Subcutaneous adipose tissue (tissue), 4 donors: ENCODE data around the gene MPHOSPH8. TPM values are rescaled to one million over a fixed set of nuclear protein-coding genes. Genes with fewer than 3 reads are reported as not detected.

Experiments
- total RNA-seq, 4 donors: library from RNA; depleted of rRNA; stranded (reverse); fragments of >200 nt; gene quantifications; one replicate each; pipeline ENCODE4 v1.1.0, GENCODE V29; 2016
- TF ChIP-seq, protein P1 (sequence below): fragments of 450-650 bp; IDR thresholded peaks from one replicate; pipeline ENCODE4 v1.5.1; 2016; ENCODE audit warnings: low read depth, mild to moderate bottlenecking, control low read depth, antibody characterized with exemption, moderate library complexity

Gene MPHOSPH8
- total RNA-seq, 4 donors from 2014 or later = 25.8 to 51.4 (median 46.6) TPM

DNA sequence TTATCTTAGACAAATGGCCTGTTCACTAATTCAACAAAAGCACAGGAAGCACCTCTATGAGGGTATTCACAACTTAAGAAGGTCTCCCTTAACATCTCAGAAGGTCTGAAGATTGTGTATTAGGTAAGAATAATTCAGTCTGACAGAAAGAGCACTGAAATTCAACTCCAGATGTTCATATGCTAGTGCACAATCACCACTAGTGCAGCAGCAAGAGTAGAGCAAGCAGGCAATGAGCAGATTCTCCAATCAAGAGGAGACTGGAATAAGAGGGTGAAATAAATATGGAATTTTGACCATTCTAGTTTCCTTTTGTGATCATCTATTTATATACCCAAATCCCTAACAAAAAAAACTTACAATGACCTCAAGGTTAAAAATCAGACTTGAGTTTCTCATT lies 52.0 kb downstream of the MPHOSPH8 start:
- TF ChIP-seq, protein P1, sequence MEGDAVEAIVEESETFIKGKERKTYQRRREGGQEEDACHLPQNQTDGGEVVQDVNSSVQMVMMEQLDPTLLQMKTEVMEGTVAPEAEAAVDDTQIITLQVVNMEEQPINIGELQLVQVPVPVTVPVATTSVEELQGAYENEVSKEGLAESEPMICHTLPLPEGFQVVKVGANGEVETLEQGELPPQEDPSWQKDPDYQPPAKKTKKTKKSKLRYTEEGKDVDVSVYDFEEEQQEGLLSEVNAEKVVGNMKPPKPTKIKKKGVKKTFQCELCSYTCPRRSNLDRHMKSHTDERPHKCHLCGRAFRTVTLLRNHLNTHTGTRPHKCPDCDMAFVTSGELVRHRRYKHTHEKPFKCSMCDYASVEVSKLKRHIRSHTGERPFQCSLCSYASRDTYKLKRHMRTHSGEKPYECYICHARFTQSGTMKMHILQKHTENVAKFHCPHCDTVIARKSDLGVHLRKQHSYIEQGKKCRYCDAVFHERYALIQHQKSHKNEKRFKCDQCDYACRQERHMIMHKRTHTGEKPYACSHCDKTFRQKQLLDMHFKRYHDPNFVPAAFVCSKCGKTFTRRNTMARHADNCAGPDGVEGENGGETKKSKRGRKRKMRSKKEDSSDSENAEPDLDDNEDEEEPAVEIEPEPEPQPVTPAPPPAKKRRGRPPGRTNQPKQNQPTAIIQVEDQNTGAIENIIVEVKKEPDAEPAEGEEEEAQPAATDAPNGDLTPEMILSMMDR = no peak

- TF ChIP-seq, protein P1 = no peak
Measured at GRCh38 chr13:19695428-19695827, 62.0 kb downstream of the MPHOSPH8 start.

DNA sequence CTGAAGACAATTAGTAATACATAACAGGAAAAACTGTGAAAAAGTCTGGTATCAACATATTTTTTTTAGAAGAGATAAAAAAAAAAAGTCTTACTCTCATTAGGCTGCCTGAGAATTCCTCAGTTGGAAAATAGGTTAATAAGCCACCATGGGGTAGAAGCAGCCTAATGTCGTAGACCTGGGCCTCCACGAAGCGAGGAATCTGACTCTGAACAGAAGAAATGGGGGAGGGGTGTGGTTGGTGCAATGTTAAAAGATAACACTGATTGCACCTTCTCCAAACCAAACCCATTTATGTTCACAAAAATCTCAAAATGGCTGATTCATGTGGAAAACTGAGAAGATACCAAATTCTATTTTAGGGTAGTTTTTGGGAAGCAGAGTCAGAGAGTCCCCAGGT lies 62.4 kb downstream of the MPHOSPH8 start:
- TF ChIP-seq, protein P1 = no peak

DNA sequence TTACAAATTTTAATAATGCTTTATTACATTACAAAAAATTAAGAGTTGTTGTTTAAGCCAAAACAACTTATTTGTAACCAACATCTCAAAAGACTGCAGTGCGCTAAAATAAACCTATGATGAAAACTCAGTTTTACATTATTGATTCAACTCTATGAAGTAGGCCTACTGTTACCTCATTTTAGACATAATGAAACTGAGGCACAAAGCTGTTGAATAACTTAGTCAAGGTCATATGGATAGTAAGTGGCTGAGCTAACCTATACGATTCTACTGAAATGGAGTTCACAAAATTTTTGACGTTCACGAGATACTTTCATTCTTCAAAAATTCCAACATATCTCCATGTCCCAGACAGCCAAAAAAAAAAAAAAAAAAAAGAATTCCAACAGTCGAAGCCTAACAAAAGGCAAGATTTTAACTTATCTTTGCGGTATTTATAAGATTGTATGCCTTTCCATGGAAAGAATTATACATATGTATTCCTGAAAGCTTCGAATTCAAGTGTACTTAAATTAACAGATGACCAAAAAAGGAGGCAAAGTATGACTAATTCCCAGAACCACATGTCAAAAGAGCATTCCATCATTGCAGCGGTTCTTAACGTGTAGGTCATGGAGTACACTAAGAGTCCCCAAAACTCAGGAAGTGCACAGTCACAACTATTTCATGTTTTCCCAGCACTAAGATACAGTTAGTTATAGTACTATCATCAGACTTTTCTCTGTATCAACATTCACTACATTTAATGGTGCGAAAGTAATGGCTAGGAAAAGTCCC lies 79.9 kb downstream of the MPHOSPH8 start:
- TF ChIP-seq, protein P1 = no peak

DNA sequence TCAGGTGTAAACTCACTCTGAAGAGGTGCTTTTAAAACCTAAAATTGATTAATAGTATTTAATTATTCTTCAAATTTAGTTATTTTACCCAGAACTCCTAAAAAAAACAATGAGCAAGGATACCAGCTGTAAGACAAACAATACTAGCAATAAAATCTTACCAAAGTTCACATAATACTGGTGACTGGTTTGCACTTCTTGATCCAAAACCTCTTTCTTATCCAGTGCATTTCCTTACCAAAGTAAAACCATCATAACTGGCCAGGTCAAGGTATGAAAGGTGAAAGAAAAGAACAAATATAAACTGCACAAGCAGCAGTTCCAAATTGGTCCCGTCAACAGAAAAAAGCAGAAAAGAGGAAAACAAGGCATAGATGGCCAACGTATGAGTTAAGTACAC lies 86.6 kb downstream of the MPHOSPH8 start:
- TF ChIP-seq, protein P1 = no peak

Other genes starting within 250 kb of the MPHOSPH8 start
- under 1 TPM in 1 of 4 donors, not detected in 3; 0.94 TPM for gene TPTE2, start 72.1 kb upstream of the MPHOSPH8 start, total RNA-seq
- gene PSPC1, start 149.3 kb downstream of the MPHOSPH8 start, total RNA-seq = 10 to 100 TPM; 48.9 to 57.1 (median 51.7) TPM
- 10 to 100 TPM; 15.4 to 26.3 (median 19.8) TPM for gene ZMYM5, start 230.0 kb downstream of the MPHOSPH8 start, total RNA-seq